Heart left ventricle (tissue), 13 donors: ENCODE results near the gene OLFM1.

Experiments
- CTCF ChIP-seq, 12 donors: fragments of 200-600 bp; sonication (generic) in 4 of 12; IDR thresholded peaks; one replicate each; pipeline versions ENCODE4 v1.5.0 to v1.8.0; 2018 to 2022; ENCODE audit warnings: antibody characterized with exemption in 12 of 12, mild to moderate bottlenecking in 5 of 12
- POLR2A ChIP-seq, 2 donors: fragments of 450-650 bp; IDR thresholded peaks; one replicate each; pipeline ENCODE4 v1.6.1; 2017; ENCODE audit warnings: antibody characterized with exemption in 2 of 2, mild to moderate bottlenecking in 2 of 2, moderate library complexity in 2 of 2
- donor health status: ischemic (EF 13 %, LVEDD 7.1; RV severe dilation, severe dysfunction).
- donor health status: DM: no; HTN: yes; CAD: no.
- donor health status: DM: no; HTN: no; CAD: no.
- donor health status: ischemic (EF 25% LVEDD 6.9; RV normal size, moderate dysfunction).
- donor health status: ischemic (EF 25% LVEDD 5.7; RV mildly dilated, moderate dysfunction).
- donor health status: ischemic (EF 35%, LVEDD 5.7; RV mildly dilated, moderate dysfunction).
- donor health status: nonischemic (EF 11% LVEDD 7.7; RV severe dilation, severe dysfunction).
- donor health status: DM: yes; HTN: yes; CAD: no.
- donor health status: PGD.
- donor health status: ischemic (EF 29% LVEDD 5.4; RV normal size, mild dysfunction).
- donor health status: nonischemic (EF 23%, LVEDD 6.1; RV moderate dilation, normal function).

GRCh38 chr9:135123126-135123772 is 35.8 kb downstream of the OLFM1 start:
- TF ChIP-seq CTCF (IDR thresholded peaks at IDR 0.05): no peak
- TF ChIP-seq POLR2A (IDR thresholded peaks at IDR 0.05): no peak
